DND-41 (cell line): ENCODE results near the gene TSGA10.

ENCODE experiments used
- ATAC-seq: fragments of 200-7000 bp; cut with Tn5 transposase; 3 replicates; pipeline ENCODE4 v1.9.1; 2021; ENCODE audit warnings: low read depth; ENCODE audit not compliant: insufficient read depth
- DNase-seq: peaks from one replicate; pipeline ENCODE4 v3.0.0-alpha.2; 2020
- H2AFZ ChIP-seq: 2 replicates; pipeline ENCODE4 v1.6.0; 2012; ENCODE audit warnings: low read depth, low read length
- H3K27ac ChIP-seq: 2 replicates; pipeline ENCODE4 v1.5.1; 2012; ENCODE audit warnings: low read length, inconsistent platforms
- H3K27me3 ChIP-seq: fragments of 200-600 bp; sonication (generic); 2 replicates; pipeline ENCODE4 v1.6.0; 2012; ENCODE audit warnings: low read length, mild to moderate bottlenecking, inconsistent platforms; ENCODE audit not compliant: insufficient read depth, poor library complexity
- H3K36me3 ChIP-seq: 2 replicates; pipeline ENCODE4 v1.5.1; 2012; ENCODE audit warnings: low read length, inconsistent platforms; ENCODE audit not compliant: insufficient read depth
- H3K4me1 ChIP-seq: 2 replicates; pipeline ENCODE4 v1.5.1; 2012; ENCODE audit warnings: mild to moderate bottlenecking, low read length; ENCODE audit not compliant: insufficient read depth
- H3K4me2 ChIP-seq: 2 replicates; pipeline ENCODE4 v1.6.0; 2012; ENCODE audit warnings: mild to moderate bottlenecking, moderate library complexity, low read length, inconsistent platforms; ENCODE audit not compliant: insufficient read depth
- H3K4me3 ChIP-seq, 2 experiments: fragments of 200-600 bp in 1 of 2; shearing (Covaris generic) in 1 of 2; 2 replicates each; pipeline ENCODE4 v1.5.1; 2012 to 2016; ENCODE audit warnings: inconsistent platforms in 2 of 2, low read length in 2 of 2, mild to moderate bottlenecking in 2 of 2, low read depth in 1 of 2, moderate library complexity in 1 of 2
- H3K79me2 ChIP-seq: 2 replicates; pipeline ENCODE4 v1.6.0; 2012; ENCODE audit warnings: low read length, inconsistent platforms; ENCODE audit not compliant: insufficient read depth
- H3K9ac ChIP-seq: 2 replicates; pipeline ENCODE4 v1.6.0; 2012; ENCODE audit warnings: low read depth, mild to moderate bottlenecking, inconsistent platforms, low read length, moderate library complexity
- H3K9me3 ChIP-seq: 2 replicates; pipeline ENCODE4 v1.5.1; 2012; ENCODE audit warnings: low read length, moderate library complexity, mild to moderate bottlenecking, inconsistent platforms; ENCODE audit not compliant: insufficient read depth, severe bottlenecking
- H4K20me1 ChIP-seq: 2 replicates; pipeline ENCODE4 v1.6.0; 2012; ENCODE audit warnings: low read length; ENCODE audit not compliant: insufficient read depth
- CTCF ChIP-seq: IDR thresholded peaks from 2 replicates; pipeline ENCODE4 v1.5.1; 2012; ENCODE audit warnings: borderline replicate concordance, low read length, moderate library complexity, mild to moderate bottlenecking; ENCODE audit not compliant: poor library complexity, severe bottlenecking; ENCODE audit errors: extremely low read depth
- EZH2 ChIP-seq: IDR thresholded peaks from 3 replicates; pipeline ENCODE4 v1.6.1; 2012; ENCODE audit warnings: borderline replicate concordance, low read depth, mild to moderate bottlenecking, moderate library complexity, low read length, inconsistent platforms; ENCODE audit not compliant: severe bottlenecking

TSGA10 gene

GRCh38 chr2:99085421-99085820 is 69.3 kb downstream of the TSGA10 start:
- Histone ChIP-seq H3K36me3 (no peaks in the 10 kb centered on the region), H2AFZ (no peak overlapping the region), H3K4me2 (no peak overlapping the region), H3K27me3 (no peaks in the 10 kb centered on the region), H3K9me3 (peaks cover 5% of the 10 kb centered on the region), H3K4me1 (peaks cover 37% of the 10 kb centered on the region), H3K27ac (no peak overlapping the region), H3K79me2 (no peaks in the 10 kb centered on the region), H4K20me1 (no peaks in the 10 kb centered on the region), H3K9ac (no peak overlapping the region), H3K4me3 (no peak overlapping the region)
- TF ChIP-seq EZH2 (no peak), CTCF (peak; percentile 53)
- no peak for ATAC-seq
- DNase-seq: no peak

GRCh38 chr2:99084256-99084655 is 70.5 kb downstream of the TSGA10 start:
- Histone ChIP-seq H3K36me3 (no peaks in the 10 kb centered on the region), H3K4me1 (peaks cover 29% of the 10 kb centered on the region), H2AFZ (no peak overlapping the region), H3K79me2 (no peaks in the 10 kb centered on the region), H3K9me3 (peaks cover 2% of the 10 kb centered on the region), H3K4me2 (no peak overlapping the region), H3K27ac (no peak overlapping the region), H3K27me3 (no peaks in the 10 kb centered on the region), H3K4me3 (no peak overlapping the region), H3K9ac (no peak overlapping the region), H4K20me1 (no peaks in the 10 kb centered on the region)
- TF ChIP-seq EZH2: no peak
- TF ChIP-seq CTCF: no peak
- ATAC-seq (no peak), DNase-seq (no peak)

- no peaks in the 10 kb centered on the region for H3K36me3 ChIP-seq
- H2AFZ ChIP-seq: no peak overlapping the region
- ATAC-seq: no peak
Measured at GRCh38 chr2:99081891-99082290, 72.9 kb downstream of the TSGA10 start.

More at GRCh38 chr2:99081891-99082290, 72.9 kb downstream of the TSGA10 start:
- TF ChIP-seq EZH2: no peak
- TF ChIP-seq CTCF: no peak
- no peaks in the 10 kb centered on the region for H3K79me2 ChIP-seq
- no peak overlapping the region for H3K4me2 ChIP-seq
- H3K27ac ChIP-seq: no peak overlapping the region
- H3K4me3 ChIP-seq: no peak overlapping the region
- peaks cover 6% of the 10 kb centered on the region; the same call in 1 of the 2 replicates for H3K4me1 ChIP-seq
- no peaks in the 10 kb centered on the region for H3K9me3 ChIP-seq
- no peaks in the 10 kb centered on the region for H3K27me3 ChIP-seq
- no peak overlapping the region for H3K9ac ChIP-seq
- no peak for DNase-seq
- H4K20me1 ChIP-seq: no peaks in the 10 kb centered on the region
